HG03060 (cell line): ENCODE measurements around the gene RNF121.

ENCODE experiments used
- ATAC-seq: cut with Tn5 transposase; IDR thresholded peaks from one replicate; pipeline ENCODE4 v1.9.1; 2021; ENCODE audit warnings: low read depth, moderate number of reproducible peaks; ENCODE audit not compliant: unreplicated experiment

Gene RNF121

DNA sequence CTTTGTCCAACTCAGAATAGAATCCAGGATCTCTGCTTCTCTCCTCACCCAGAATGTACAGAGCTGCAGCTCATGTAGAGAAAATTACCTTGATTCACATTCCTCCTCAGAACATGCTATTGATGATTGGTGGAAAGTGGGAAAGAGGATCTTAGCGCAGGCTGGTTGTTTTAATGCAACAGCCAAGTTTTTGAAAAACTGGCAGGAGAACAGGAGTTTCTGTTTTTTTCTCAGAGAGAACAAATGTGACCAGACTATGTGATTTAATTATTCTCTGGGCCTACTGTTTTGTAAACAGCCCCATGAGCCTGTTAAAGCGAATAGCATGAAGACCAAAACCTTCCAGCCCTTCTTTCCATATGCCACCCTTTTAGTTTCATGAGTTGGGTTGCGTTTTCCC, 50.8 kb downstream of the RNF121 start:
- ATAC-seq = no peak

DNA sequence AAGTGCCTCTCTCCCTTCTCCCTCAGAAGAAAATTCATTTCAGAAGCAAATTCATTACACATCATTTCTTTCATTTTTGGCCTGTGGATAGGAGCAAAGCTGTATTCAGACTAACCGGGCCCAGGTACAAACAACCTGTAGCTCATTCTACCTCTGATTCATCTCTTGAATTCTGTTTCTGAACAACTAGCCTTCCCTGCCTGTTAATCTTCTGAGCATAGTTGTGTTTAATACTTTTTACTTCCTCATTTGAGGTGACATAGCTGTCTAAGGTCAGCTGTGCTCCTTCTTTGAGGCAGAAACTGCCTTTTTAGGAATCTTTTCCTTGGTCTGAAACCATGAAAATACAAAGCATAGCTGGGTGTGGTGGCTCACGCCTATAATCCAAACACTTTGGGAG, 57.3 kb downstream of the RNF121 start:
- no peak for ATAC-seq

DNA sequence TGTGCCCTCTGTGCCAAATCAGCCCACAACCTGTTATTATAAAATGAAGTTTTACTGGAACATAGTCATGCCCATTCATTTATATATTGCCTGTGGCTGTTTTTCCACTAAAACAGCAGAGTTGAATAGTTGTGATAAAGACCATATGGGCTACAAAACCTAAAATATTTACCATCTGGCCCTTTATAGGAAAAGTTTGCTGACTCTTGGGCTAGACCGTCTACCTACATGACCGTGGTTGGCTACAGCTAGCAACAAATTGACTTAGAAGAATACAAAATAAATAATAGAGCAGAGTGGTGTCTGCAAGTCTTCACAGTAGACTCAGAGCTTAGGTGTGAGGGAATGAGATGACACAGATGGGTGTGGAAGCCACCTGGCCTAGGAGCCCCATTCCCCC, 58.7 kb downstream of the RNF121 start:
- no peak for ATAC-seq

DNA sequence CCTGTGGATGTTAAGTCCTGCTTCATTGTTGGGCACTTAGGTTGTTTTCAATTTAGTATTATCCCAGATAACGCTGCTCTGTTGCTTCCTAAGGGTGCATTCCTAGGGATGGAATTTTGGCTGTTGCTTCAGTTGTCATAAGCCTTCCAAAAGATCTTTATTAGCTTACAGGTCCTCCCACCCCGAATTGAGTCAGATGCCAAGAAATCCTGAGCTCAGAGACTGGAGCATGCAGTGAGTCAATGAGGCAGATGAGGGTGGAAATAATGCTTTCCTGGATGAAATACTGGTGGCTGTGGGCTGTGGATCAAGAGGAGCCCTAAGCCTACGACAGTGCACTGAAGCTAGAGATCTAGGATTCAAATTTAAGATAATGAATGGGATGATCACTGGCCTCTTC, 59.2 kb downstream of the RNF121 start:
- ATAC-seq = no peak

DNA sequence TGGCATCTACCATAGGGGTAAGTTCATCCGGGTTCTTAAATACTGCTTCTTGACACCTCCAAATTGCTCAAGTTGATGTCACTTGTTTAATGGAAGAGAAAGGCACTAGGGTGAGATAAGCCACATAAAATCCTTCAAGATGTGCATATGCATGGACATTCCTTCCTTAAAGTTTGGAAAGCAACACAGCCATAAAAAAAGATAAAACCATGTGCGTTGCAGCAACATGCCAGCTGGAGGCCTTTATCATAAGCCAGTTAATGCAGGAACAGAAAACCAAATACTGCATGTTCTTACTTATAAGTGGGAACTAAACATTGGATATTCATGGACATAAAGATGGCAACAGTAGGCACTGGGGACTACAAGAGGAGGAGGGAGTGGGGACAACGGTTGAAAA, 61.9 kb downstream of the RNF121 start:
- ATAC-seq = no peak

DNA sequence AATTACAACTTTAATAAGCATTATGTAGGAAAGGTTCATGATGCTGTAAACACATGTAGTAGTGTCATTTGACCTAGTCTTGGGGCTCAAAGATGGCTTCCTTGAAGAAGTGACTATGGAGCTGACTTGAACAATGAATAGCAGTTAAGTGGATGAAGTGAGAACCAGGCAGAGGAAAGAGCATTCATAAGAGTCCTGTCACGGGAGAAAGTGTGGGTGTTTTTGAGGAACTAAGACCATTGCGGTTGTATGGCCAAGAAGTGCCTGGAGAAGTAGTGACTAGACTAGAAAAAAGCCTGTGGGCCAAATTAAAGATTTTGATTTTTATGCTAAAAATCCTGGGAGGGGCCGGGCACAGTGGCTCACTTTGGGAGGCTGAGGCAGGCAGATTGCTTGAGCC, 62.6 kb downstream of the RNF121 start:
- peak; percentile 62 for ATAC-seq

DNA sequence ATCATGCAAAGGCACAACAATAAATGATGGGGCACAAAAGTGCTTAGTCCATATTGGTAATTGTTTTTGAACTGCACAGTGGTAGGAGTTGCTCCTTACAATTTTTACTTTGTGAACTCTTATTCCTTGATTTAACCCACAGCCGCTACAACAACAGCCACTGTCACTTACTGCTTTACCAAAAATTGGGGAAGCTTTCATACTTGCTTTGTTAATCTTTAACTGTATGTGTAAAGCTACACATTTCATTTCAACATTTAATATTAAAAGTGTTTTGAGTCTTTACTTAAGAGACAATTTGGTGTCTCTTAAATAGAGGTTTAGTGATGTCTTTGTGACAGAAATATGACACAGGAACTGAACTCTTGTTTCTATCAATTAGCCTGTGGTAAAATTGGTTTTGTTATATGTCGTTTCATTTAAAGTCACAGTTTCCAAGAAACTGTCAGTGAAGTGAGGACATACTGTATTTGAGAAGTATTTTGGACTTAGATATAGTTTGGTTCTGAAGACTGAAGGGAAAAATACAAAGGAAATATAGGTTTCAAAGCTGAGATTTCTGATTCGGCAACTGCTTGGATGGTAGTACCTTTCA, 63.4 kb downstream of the RNF121 start:
- no peak for ATAC-seq

DNA sequence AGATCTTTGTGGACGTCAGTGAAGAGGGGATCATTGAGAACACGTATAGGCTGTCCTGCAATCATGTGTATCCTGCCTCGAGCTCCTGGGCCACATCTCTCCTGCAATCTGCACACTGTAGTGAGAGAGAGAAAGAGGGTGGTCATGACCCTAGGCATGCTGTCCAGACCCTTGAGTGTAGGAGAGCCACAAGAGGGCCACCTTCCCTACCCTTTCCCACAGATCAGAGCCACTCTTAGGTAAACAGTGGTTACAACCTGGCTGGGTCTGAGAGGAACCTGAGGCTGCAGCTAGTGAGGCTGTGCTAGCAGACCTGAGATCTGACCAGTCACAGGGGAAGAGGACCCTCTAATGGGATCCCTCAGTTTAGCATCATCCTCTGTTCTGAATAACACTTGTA, 65.9 kb downstream of the RNF121 start:
- ATAC-seq = no peak

DNA sequence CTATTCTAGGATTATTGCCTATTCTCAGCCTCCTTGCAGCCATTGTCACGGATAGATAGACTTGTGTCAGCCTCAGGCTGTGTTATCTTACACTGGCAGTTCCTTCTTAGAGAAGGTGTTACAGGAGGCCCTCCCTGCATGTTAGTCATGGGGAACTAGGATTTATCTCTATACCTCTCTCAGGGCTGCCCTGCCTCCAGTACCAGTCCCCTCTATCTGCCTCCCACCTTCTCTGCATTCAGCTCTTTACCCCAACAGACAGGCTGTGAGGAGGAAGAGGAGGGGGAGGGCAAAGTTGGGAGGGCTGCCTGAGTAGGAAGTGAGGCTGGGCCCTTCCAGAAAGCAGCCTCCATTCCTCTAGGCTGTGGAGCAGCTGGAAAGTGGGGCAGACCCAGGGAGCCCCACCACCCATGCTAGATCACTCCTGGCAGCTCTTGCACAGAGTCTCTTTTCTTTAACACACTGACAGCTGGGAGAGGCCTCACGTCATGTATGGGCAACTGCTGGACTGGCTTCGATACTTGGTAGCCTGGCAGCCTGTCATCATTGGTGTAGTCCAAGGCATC, 67.0 kb downstream of the RNF121 start:
- ATAC-seq = no peak

DNA sequence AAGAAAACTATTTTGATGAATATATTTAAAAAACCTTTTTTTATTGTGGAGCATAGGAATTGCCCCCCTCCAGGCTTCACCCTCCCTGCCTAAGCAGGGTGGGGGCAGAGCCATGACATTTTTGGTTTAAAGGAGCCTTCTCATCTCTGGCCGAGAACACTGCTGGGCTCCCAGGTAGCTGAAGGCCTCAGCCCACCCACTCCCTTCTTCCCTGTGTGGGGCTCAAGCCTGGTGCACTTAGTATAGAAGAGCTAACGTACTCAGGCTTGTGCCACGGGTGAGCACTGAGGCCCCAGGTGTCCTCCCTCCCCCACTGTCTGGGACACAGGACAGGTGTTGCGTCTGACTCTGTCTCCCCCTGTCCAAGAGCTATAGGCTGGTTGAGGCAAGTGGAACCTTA, 67.7 kb downstream of the RNF121 start:
- no peak for ATAC-seq

DNA sequence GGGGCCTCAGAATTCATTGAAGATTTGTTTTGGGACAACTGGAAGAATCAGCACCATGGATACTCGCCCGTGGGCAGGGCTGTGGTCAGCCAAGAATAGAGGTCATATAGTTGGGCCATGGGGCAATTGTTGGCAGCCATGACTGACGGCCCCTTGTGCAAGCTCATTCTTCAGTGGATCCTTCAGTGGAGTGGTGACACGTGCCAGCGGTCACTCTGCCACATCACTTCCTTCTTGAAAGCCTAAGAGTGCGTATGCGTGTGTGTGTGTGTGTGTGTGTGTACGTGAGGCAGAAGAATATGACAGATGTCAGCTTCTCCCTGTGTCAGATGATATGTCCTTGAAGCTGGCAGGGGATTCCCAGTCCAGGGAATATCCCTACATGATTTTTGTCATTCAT, 68.1 kb downstream of the RNF121 start:
- no peak for ATAC-seq

DNA sequence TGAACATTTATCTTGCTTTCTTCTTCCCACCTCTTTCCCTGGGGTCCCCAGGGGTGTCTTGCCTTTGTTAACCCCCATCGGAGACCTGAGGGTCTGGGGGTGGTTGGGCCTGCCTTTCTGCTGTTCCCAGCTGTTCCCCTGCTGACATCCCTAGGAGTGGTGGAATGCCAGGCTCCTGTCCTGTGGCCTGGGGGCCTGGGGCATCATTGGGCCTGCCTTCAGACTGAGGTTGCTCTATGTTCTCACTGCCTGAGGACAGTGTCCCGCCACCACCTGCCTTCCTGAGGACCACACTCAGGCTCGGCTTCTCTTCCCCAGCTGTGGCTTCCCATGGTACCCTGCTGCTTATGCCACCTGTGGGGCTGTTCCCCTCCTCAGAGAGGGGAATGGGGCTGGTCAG, 68.7 kb downstream of the RNF121 start:
- ATAC-seq = no peak

DNA sequence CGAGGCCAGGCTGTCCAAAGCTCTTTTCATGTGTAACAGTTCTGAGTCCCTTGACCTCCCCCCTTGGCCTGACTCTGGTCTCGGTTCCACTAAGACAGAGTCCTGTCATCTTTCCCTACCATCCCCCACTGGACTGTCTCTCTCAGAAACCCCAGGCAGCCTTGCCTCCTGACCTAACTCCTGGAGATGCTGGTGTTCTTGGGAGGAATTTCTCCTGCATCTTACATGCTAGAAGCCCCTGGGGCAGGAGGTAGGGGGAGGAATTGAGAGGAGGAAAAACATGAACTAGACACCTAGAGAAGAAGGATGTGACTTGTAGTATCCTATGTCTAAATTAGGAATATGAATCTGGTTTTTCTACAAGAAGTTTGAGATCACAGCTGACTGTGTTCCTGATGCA, 69.2 kb downstream of the RNF121 start:
- ATAC-seq = no peak

DNA sequence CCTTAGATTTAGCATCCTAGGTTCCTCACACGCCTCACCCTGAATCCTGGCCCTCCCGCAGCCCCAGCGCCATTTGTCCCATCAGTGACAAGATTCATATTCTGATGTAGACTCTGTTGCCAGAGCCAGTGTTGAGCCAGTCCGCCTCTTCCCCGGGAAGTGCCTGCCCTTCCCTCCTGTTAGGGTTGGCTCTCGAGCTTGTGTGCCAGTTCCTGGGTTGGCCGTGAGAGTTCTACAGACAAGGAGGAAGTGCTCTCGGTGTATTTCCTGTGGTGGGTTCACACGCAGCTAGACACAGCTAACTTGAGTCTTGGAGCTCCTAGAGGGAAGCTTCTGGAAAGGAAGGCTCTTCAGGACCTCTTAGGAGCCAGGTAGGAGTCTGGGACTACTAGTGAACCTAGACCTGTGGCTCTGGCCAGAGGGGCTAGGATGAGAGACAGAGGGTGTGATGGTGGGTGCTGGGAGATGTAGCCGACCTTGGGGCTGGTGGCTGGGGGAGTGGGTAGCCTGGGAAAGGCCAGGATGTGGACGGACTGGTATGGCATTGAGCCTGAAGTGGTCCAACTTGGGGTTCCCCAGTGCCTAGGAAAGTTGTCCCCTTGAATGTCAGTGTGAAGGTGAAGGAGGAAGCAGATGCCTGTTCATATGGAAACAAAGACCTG, 69.9 kb downstream of the RNF121 start, which contains the start of gene IL18BP:
Gene IL18BP, plus strand, starts transcription at position 261 of the 662 bp plus-strand sequence. CDS start 1,076 bp downstream, outside the sequence.
- no peak for ATAC-seq

DNA sequence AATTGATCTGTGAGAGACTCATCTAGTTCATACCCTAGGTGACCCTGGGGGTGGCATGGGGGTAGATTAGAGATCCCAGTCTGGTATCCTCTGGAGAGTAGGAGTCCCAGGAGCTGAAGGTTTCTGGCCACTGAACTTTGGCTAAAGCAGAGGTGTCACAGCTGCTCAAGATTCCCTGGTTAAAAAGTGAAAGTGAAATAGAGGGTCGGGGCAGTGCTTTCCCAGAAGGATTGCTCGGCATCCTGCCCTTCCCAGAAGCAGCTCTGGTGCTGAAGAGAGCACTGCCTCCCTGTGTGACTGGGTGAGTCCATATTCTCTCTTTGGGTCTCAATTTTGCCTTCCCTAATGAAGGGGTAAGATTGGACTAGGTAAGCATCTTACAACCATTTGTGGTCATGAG, 70.5 kb downstream of the RNF121 start:
- no peak for ATAC-seq

DNA sequence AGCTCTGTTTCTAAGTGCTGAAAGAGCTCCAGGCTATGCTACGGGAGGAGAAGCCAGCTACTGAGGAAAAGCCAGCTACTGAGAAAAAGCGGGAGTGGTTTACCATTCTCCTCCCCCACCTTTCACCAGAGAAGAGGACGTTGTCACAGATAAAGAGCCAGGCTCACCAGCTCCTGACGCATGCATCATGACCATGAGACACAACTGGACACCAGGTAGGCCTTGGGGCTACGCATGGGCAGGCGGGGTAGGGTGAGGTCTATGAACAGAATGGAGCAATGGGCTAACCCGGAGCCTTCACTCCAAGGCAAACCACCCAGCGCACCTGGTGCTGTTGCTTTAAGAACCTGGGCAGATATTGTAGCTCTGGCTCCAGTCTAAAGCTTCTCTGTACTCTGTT, 71.0 kb downstream of the RNF121 start:
- no peak for ATAC-seq

DNA sequence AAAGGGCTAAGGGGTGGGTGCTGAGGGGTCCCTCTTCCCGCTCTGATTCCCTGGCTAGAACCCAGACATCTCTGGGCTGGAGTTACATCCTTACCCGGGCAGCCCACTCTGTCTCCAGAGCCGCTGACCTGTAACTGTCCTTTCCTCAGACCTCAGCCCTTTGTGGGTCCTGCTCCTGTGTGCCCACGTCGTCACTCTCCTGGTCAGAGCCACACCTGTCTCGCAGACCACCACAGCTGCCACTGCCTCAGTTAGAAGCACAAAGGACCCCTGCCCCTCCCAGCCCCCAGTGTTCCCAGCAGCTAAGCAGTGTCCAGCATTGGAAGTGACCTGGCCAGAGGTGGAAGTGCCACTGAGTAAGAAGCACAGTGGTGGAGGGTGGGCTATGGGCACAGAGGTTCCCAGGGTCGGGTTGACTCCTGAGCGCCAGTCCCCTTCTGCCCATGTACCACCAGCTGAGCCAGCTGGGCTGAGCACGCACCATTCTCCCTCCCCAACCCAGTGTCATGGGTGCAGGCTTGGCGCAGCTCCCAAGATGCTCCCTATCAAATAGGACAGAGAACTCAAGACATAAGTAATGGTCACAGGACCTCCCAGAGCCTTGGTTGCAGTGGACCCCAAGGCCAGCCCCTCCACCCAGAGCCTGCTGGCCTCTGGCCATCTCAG, 71.5 kb downstream of the RNF121 start:
- ATAC-seq = no peak

DNA sequence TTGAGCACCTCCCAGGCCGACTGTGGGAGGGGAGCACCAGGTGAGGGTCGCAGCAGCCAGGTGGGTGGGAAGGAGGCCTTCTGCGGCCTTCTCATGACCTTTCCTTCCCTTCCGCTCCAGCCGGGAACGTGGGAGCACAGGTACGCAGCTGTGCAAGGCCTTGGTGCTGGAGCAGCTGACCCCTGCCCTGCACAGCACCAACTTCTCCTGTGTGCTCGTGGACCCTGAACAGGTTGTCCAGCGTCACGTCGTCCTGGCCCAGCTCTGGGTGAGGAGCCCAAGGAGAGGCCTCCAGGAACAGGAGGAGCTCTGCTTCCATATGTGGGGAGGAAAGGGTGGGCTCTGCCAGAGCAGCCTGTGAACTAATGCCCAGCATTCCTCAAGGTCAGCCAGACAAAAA, 72.4 kb downstream of the RNF121 start:
- no peak for ATAC-seq

DNA sequence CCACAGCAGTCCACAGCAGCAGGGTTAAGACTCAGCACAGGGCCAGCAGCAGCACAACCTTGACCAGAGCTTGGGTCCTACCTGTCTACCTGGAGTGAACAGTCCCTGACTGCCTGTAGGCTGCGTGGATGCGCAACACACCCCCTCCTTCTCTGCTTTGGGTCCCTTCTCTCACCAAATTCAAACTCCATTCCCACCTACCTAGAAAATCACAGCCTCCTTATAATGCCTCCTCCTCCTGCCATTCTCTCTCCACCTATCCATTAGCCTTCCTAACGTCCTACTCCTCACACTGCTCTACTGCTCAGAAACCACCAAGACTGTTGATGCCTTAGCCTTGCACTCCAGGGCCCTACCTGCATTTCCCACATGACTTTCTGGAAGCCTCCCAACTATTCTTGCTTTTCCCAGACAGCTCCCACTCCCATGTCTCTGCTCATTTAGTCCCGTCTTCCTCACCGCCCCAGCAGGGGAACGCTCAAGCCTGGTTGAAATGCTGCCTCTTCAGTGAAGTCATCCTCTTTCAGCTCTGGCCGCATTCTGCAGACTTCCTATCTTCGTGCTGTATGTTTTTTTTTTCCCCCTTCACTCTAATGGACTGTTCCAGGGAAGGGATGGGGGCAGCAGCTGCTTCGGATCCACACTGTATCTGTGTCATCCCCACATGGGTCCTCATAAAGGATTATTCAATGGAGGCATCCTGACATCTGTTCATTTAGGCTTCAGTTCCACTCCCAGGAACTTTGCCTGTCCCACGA, 73.2 kb downstream of the RNF121 start:
- no peak for ATAC-seq

DNA sequence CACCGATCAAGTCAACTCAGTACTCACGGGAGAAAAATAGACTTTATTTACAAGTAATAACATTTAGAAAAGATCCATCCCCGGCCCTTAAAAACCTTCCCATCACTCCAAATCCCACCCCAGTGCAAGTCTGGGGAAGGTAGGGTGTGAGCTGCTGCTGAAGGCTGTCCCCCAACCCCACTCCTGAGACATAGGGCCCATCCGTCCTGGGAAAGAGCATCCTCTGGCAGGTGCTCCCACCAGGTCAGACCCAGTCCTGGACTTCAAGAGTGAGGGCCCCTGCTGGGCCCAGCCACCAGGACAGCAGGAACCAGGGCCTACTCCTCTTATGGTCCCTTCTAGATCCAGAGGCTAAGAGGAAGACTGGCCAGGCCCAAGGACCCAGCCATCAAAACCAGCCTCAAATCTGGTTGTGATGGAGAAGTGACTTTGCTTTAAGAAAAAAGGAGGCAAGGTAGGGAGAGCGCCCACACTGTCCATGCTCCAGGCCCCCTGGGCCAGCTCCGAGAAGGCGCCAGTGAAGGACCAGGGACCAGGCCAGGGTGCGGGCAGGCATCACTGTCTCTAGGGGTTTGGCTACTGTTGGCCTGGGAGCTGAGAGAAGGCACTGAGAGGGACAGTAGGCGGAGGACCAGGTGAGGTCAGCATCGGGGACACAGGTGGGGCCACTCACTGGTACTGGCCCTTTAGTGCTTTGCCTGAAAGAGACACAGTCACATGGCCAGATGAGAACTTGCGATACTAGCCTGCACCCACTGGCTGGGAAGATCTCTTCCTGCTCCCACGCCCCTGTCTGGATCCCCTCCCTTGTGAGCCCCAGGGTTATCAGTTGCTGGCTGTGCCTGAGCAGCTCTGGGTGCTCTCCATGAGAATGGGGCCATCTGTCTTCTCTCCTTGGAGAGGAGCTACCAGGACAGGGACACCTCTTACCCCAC, 74.3 kb downstream of the RNF121 start:
- no peak for ATAC-seq
